GM12872 (cell line): ENCODE measurements around the gene RNF123.

Experiments
- CTCF ChIP-seq: IDR thresholded peaks from 3 replicates; pipeline ENCODE4 v1.5.1; 2011; ENCODE audit warnings: low read depth, mild to moderate bottlenecking, low read length, moderate library complexity; ENCODE audit not compliant: insufficient read depth

RNF123 gene

GRCh38 chr3:49712631-49713317 lies 23.4 kb downstream of the RNF123 start:
- no peak for TF ChIP-seq CTCF

- TF ChIP-seq CTCF, result no peak
Observed at GRCh38 chr3:49713336-49714105, 24.2 kb downstream of the RNF123 start.

GRCh38 chr3:49714728-49715550 lies 25.6 kb downstream of the RNF123 start:
- no peak for TF ChIP-seq CTCF

- TF ChIP-seq CTCF, result no peak
Observed at GRCh38 chr3:49715611-49716121, 26.3 kb downstream of the RNF123 start.

GRCh38 chr3:49716169-49716568 lies 26.8 kb downstream of the RNF123 start:
- TF ChIP-seq CTCF, result no peak

- TF ChIP-seq CTCF, result no peak
Observed at GRCh38 chr3:49716691-49717210, 27.4 kb downstream of the RNF123 start.
